GM18873 (cell line): ENCODE data around the gene CCL15.
"Not testable (repeated sequence)": the region's sequence is repeated elsewhere in the genome, so short reads cannot be mapped to it uniquely, and the experiment has no call there.

Experiments
- ATAC-seq: cut with Tn5 transposase; IDR thresholded peaks from one replicate; pipeline ENCODE4 v1.9.1; 2021; ENCODE audit warnings: mild to moderate bottlenecking, moderate library complexity, moderate number of reproducible peaks; ENCODE audit not compliant: unreplicated experiment, low FRiP score

CCL15 gene

GRCh38 chr17:36001110-36001771 lies at the start of gene CCL15:
Gene CCL15 (minus strand): TSS chr17:36001553. CDS start chr17:36001492, 61 bp downstream.
- ATAC-seq, result no peak

- ATAC-seq, result no peak
These were observed 48.3 kb upstream of the CCL15 start for GRCh38 chr17:36049643-36050042.

GRCh38 chr17:36048066-36048465 lies 46.7 kb upstream of the CCL15 start:
- ATAC-seq, result no peak

- ATAC-seq, result no peak
These were observed 34.9 kb upstream of the CCL15 start for GRCh38 chr17:36036235-36036634.

- ATAC-seq, result no peak
These were observed 32.8 kb upstream of the CCL15 start for GRCh38 chr17:36034127-36034526.

GRCh38 chr17:36030956-36031355 lies 29.6 kb upstream of the CCL15 start:
- no peak for ATAC-seq

GRCh38 chr17:36027761-36028160 lies 26.4 kb upstream of the CCL15 start:
- no peak for ATAC-seq

- ATAC-seq, result no peak
These were observed 22.9 kb upstream of the CCL15 start for GRCh38 chr17:36024106-36024869.

GRCh38 chr17:36019423-36019822 lies 18.1 kb upstream of the CCL15 start:
- no peak for ATAC-seq

- no peak for ATAC-seq
These were observed 16.4 kb upstream of the CCL15 start, which contains the start of gene CCL23 for GRCh38 chr17:36017799-36018198. Gene CCL23 (minus strand): TSS chr17:36017972. CDS start chr17:36017897, 75 bp downstream.

GRCh38 chr17:36016555-36016954 lies 15.2 kb upstream of the CCL15 start:
- ATAC-seq, result no peak

GRCh38 chr17:36015895-36016294 lies 14.5 kb upstream of the CCL15 start:
- not testable (repeated sequence) for ATAC-seq

GRCh38 chr17:36014946-36015345 lies 13.6 kb upstream of the CCL15 start:
- ATAC-seq, result no peak

- no peak for ATAC-seq
These were observed 9.8 kb upstream of the CCL15 start for GRCh38 chr17:36011201-36011600.

- ATAC-seq, result no peak
These were observed 7.8 kb upstream of the CCL15 start for GRCh38 chr17:36008998-36009665.

- no peak for ATAC-seq
These were observed 3.3 kb upstream of the CCL15 start for GRCh38 chr17:36004594-36005108.

- ATAC-seq, result no peak
These were observed 1.3 kb upstream of the CCL15 start for GRCh38 chr17:36002631-36003030.

GRCh38 chr17:36001862-36002603 lies 680 bp upstream of the CCL15 start:
- ATAC-seq, result no peak

- no peak for ATAC-seq
These were observed 632 bp downstream of the CCL15 start for GRCh38 chr17:36000732-36001109.

- ATAC-seq, result no peak
These were observed 2.6 kb downstream of the CCL15 start for GRCh38 chr17:35998756-35999155.
